Left lung (tissue), 10 donors: ENCODE data around the gene NFIX. TPM values are rescaled to one million over a fixed set of nuclear protein-coding genes. Genes with fewer than 3 reads are reported as not detected.

ENCODE experiments used
- ATAC-seq: fragments of 200-7000 bp; cut with Tn5 transposase; one replicate; pipeline ENCODE4 v1.9.1; 2020; ENCODE audit warnings: moderate library complexity
- DNase-seq, 4 donors: peaks; one replicate each; pipeline ENCODE4 v3.0.0-alpha.2; 2013 to 2020
- H3K27ac ChIP-seq, 2 donors: fragments of 200-600 bp; sonication (generic) in 1 of 2; one replicate each; pipeline versions ENCODE4 v1.5.0 to v1.8.0; 2020 to 2021
- H3K27me3 ChIP-seq, 2 donors: fragments of 200-600 bp; sonication (generic) in 1 of 2; one replicate each; pipeline versions ENCODE4 v1.5.0 to v1.8.0; 2020 to 2021
- H3K36me3 ChIP-seq, 2 donors: fragments of 200-600 bp; sonication (generic) in 1 of 2; one replicate each; pipeline versions ENCODE4 v1.5.0 to v1.8.0; 2020 to 2021
- H3K4me1 ChIP-seq, 2 donors: fragments of 200-600 bp; one replicate each; pipeline ENCODE4 v1.8.0; 2021
- H3K4me3 ChIP-seq, 2 donors: fragments of 200-600 bp; sonication (generic) in 1 of 2; one replicate each; pipeline versions ENCODE4 v1.5.0 to v1.8.0; 2020 to 2021; ENCODE audit warnings: mild to moderate bottlenecking in 1 of 2
- H3K9me3 ChIP-seq, 2 donors: fragments of 200-600 bp; sonication (generic) in 1 of 2; one replicate each; pipeline versions ENCODE4 v1.5.0 to v1.8.0; 2020 to 2021
- CTCF ChIP-seq, 2 donors: fragments of 200-600 bp; sonication (generic) in 1 of 2; IDR thresholded peaks; one replicate each; pipeline versions ENCODE4 v1.5.0 to v1.8.0; 2021; ENCODE audit warnings: antibody characterized with exemption in 2 of 2
- intact Hi-C, 2 donors: fragments of 100-400 bp; cut with DNase I; formaldehyde crosslinking; loops; one replicate each; pipeline versions ENCODE4 v1.11.2 to v1.14.2; 2022
- polyA plus RNA-seq, 6 donors: library from polyadenylated mRNA; unstranded; fragments of 120-200 nt; gene quantifications; one replicate each; pipeline ENCODE4 v1.2.1, GENCODE V29; 2013; ENCODE audit not compliant: insufficient read length in 6 of 6
- total RNA-seq, 2 donors: library from RNA; stranded (reverse); fragmentation: NEBNext Ultra II Directional; extraction: Animal tissue kit (Norgen Biotek cat#: 25700); gene quantifications; one replicate each; pipeline ENCODE4 v1.2.1, GENCODE V29; 2021
- donor health status: DM: no; HTN: yes; CAD: no.
- donor health status: DM: no; HTN: no; CAD: no.

NFIX gene
- total and polyA plus RNA-seq, 8 donors, result 92.6 to 237 (median 123) TPM

- no peaks in the 10 kb centered on the region for H3K9me3 ChIP-seq
- no peak for TF ChIP-seq CTCF (IDR thresholded peaks at IDR 0.05)
- peaks cover 0 to 26% of the 10 kb centered on the region in 2 donors for H3K36me3 ChIP-seq
- DNase-seq, result no peak
- no peak for ATAC-seq
- intact Hi-C loops, result no loop called here
- H3K27me3 ChIP-seq, result no peaks in the 10 kb centered on the region
- no peak overlapping the region for H3K4me3 ChIP-seq
- H3K27ac ChIP-seq, result peak overlapping the region in 1 of 2 donors; percentile 75
- peaks cover 21 to 25% of the 10 kb centered on the region in 2 donors for H3K4me1 ChIP-seq
These were observed 91.1 kb downstream of the NFIX start for GRCh38 chr19:13086341-13086740.

GRCh38 chr19:13087295-13087694 lies 92.0 kb downstream of the NFIX start:
- Histone ChIP-seq H3K27ac (no peak overlapping the region), H3K36me3 (peaks cover 0 to 26% of the 10 kb centered on the region in 2 donors), H3K4me3 (no peak overlapping the region), H3K27me3 (no peaks in the 10 kb centered on the region), H3K9me3 (no peaks in the 10 kb centered on the region), H3K4me1 (peaks cover 21 to 32% of the 10 kb centered on the region in 2 donors)
- intact Hi-C loops, result no loop called here
- TF ChIP-seq CTCF (IDR thresholded peaks at IDR 0.05), result no peak
- DNase-seq, result no peak
- no peak for ATAC-seq

GRCh38 chr19:13087795-13088537 lies 92.7 kb downstream of the NFIX start:
- Histone ChIP-seq H3K36me3 (peaks cover 0 to 20% of the 10 kb centered on the region in 2 donors), H3K27ac (no peak overlapping the region), H3K27me3 (no peaks in the 10 kb centered on the region), H3K4me1 (peaks cover 19 to 37% of the 10 kb centered on the region in 2 donors), H3K4me3 (no peak overlapping the region), H3K9me3 (no peaks in the 10 kb centered on the region)
- intact Hi-C loops, result no loop called here
- ATAC-seq, result no peak
- DNase-seq, result no peak
- TF ChIP-seq CTCF (IDR thresholded peaks at IDR 0.05), result no peak

GRCh38 chr19:13089139-13089856 lies 94.0 kb downstream of the NFIX start:
- TF ChIP-seq CTCF (IDR thresholded peaks at IDR 0.05), result no peak
- Histone ChIP-seq H3K36me3 (peaks cover 0 to 13% of the 10 kb centered on the region in 2 donors), H3K4me3 (no peak overlapping the region), H3K4me1 (peaks cover 31 to 44% of the 10 kb centered on the region in 2 donors), H3K9me3 (no peaks in the 10 kb centered on the region), H3K27me3 (no peaks in the 10 kb centered on the region), H3K27ac (peak overlapping the region in 1 of 2 donors; percentile 85)
- intact Hi-C loops, result no loop called here
- ATAC-seq (no peak), DNase-seq (no peak)

- intact Hi-C loops, result loop anchor here (5.0 to 10.0 kb wide), 2 partner anchors 103 to 105 kb away; no protein-coding TSS in a partner anchor
- ATAC-seq (no peak), DNase-seq (no peak)
- Histone ChIP-seq H3K4me3 (no peak overlapping the region), H3K36me3 (peaks cover 0 to 18% of the 10 kb centered on the region in 2 donors), H3K4me1 (peaks cover 37 to 44% of the 10 kb centered on the region in 2 donors), H3K27ac (peak overlapping the region; percentile 28 to 85), H3K27me3 (no peaks in the 10 kb centered on the region), H3K9me3 (no peaks in the 10 kb centered on the region)
- no peak for TF ChIP-seq CTCF (IDR thresholded peaks at IDR 0.05)
These were observed 94.7 kb downstream of the NFIX start for GRCh38 chr19:13089857-13090507.
